Measurements from ENCODE around the gene ANO6. TPM values are rescaled to one million over a fixed set of nuclear protein-coding genes. Genes with fewer than 3 reads are reported as not detected.

ANO6 gene
- total RNA-seq, 1 donor from 2014 or later: 25.9 TPM

GRCh38 chr12:45208604-45209487 lies 7.0 kb upstream of the ANO6 start:
- intact Hi-C loops (cut with micrococcal nuclease): no loop called here

- intact Hi-C loops (cut with micrococcal nuclease): loop anchor here (10.0 kb wide), 2 partner anchors 365 to 1005 kb away; no protein-coding TSS in a partner anchor
Observed at GRCh38 chr12:45209784-45210183, 6.1 kb upstream of the ANO6 start.

GRCh38 chr12:45212064-45212463 lies 3.8 kb upstream of the ANO6 start:
- intact Hi-C loops (cut with micrococcal nuclease): loop anchor here (10.0 kb wide), 2 partner anchors 367 to 1003 kb away; no protein-coding TSS in a partner anchor

GRCh38 chr12:45213107-45213506 lies 2.8 kb upstream of the ANO6 start:
- intact Hi-C loops (cut with micrococcal nuclease): loop anchor here (10.0 kb wide), 2 partner anchors 368 to 1002 kb away; no protein-coding TSS in a partner anchor

- intact Hi-C loops (cut with micrococcal nuclease): loop anchor here (2.0 to 10.0 kb wide), 3 partner anchors 369 to 1001 kb away; no protein-coding TSS in a partner anchor
Observed at GRCh38 chr12:45214071-45214470, 1.8 kb upstream of the ANO6 start.

- intact Hi-C loops (cut with micrococcal nuclease): loop anchor here (1.0 to 10.0 kb wide), 6 partner anchors 43 to 1000 kb away; partner anchors contain the start of gene SCAF11
Observed at GRCh38 chr12:45214749-45215418, 1.0 kb upstream of the ANO6 start.

- intact Hi-C loops (cut with micrococcal nuclease): loop anchor here (1.0 to 10.0 kb wide), 5 partner anchors 16 to 998 kb away; no protein-coding TSS in a partner anchor
Observed at GRCh38 chr12:45216230-45216982, 511 bp downstream of the ANO6 start.

GRCh38 chr12:45216983-45217485 lies 1.1 kb downstream of the ANO6 start:
- intact Hi-C loops (cut with micrococcal nuclease): loop anchor here (1.0 to 10.0 kb wide), 5 partner anchors 17 to 998 kb away; no protein-coding TSS in a partner anchor

- intact Hi-C loops (cut with micrococcal nuclease): loop anchor here (2.0 to 10.0 kb wide), 4 partner anchors 25 to 997 kb away; no protein-coding TSS in a partner anchor
Observed at GRCh38 chr12:45217846-45218245, 2.0 kb downstream of the ANO6 start.

GRCh38 chr12:45219621-45220020 lies 3.7 kb downstream of the ANO6 start:
- intact Hi-C loops (cut with micrococcal nuclease): loop anchor here (5.0 to 10.0 kb wide), 3 partner anchors 47 to 995 kb away; no protein-coding TSS in a partner anchor

- intact Hi-C loops (cut with micrococcal nuclease): no loop called here
Observed at GRCh38 chr12:45220363-45220931, 4.6 kb downstream of the ANO6 start.

GRCh38 chr12:45220969-45221368 lies 5.1 kb downstream of the ANO6 start:
- intact Hi-C loops (cut with micrococcal nuclease): no loop called here

GRCh38 chr12:45223868-45224267 lies 8.0 kb downstream of the ANO6 start:
- intact Hi-C loops (cut with micrococcal nuclease): no loop called here

GRCh38 chr12:45224311-45224710 lies 8.4 kb downstream of the ANO6 start:
- intact Hi-C loops (cut with micrococcal nuclease): no loop called here

GRCh38 chr12:45226021-45226420 lies 10.1 kb downstream of the ANO6 start:
- intact Hi-C loops (cut with micrococcal nuclease): no loop called here

- intact Hi-C loops (cut with micrococcal nuclease): no loop called here
Observed at GRCh38 chr12:45227316-45228067, 11.6 kb downstream of the ANO6 start.

GRCh38 chr12:45231515-45232145 lies 15.7 kb downstream of the ANO6 start:
- intact Hi-C loops (cut with micrococcal nuclease): no loop called here

- intact Hi-C loops (cut with micrococcal nuclease): no loop called here
Observed at GRCh38 chr12:45232146-45232755, 16.4 kb downstream of the ANO6 start.

All from T-helper 2 cell treated with Interferon-gamma antibody and Interleukin-4, amounts not matched to agents 100 ng/mL and 5 ng/mL, for 36 hours (primary cell).